PC-9 (cell line): ENCODE measurements around the gene LPCAT1. TPM values are rescaled to one million over a fixed set of nuclear protein-coding genes. Genes with fewer than 3 reads are reported as not detected.

ENCODE experiments used
- BruUV-seq: library from RNA; stranded (reverse); fragments of 400-500 nt; replicated peaks from 2 replicates; lab custom pipeline; 2021; lab: Mats Ljungman, UMichigan
- CTCF ChIA-PET: fragments of 300-600 bp; sonication (Branson Sonifier 250); formaldehyde crosslinking; loops from one replicate; lab custom pipeline; 2022; ENCODE audit warnings: antibody characterized with exemption; lab: Charles Lee
- POLR2A ChIA-PET: fragments of 300-600 bp; sonication (Branson Sonifier 250); formaldehyde crosslinking; loops from one replicate; lab custom pipeline; 2022; ENCODE audit warnings: antibody characterized with exemption; ENCODE audit not compliant: unreplicated experiment; lab: Charles Lee
- DNase-seq, 2 experiments: peaks; one replicate each; pipeline versions ENCODE4 v3.0.0 to v3.0.0-alpha.2; 2015 to 2022; ENCODE audit warnings: mixed read lengths in 1 of 2
- H2AFZ ChIP-seq: fragments of 200-600 bp; sonication (generic); 2 replicates; pipeline ENCODE4 v1.8.1; 2017; ENCODE audit warnings: antibody characterized with exemption
- H3F3A ChIP-seq: fragments of 200-600 bp; sonication (generic); 2 replicates; pipeline ENCODE4 v1.8.1; 2017; ENCODE audit warnings: antibody characterized with exemption, mild to moderate bottlenecking, low read depth; ENCODE audit not compliant: insufficient read depth
- H3K27ac ChIP-seq: fragments of 200-600 bp; sonication (generic); 2 replicates; pipeline ENCODE4 v1.6.1; 2016; ENCODE audit warnings: mixed run types
- H3K27me3 ChIP-seq: fragments of 200-600 bp; sonication (generic); 2 replicates; pipeline ENCODE4 v1.6.1; 2016; ENCODE audit warnings: low read depth, mixed run types; ENCODE audit not compliant: insufficient read depth
- H3K36me3 ChIP-seq: fragments of 200-600 bp; sonication (generic); 2 replicates; pipeline ENCODE4 v1.6.1; 2016; ENCODE audit warnings: low read depth, mixed run types
- H3K4me1 ChIP-seq: fragments of 200-600 bp; sonication (generic); replicated peaks from 2 replicates; pipeline ENCODE4 v1.6.1; 2016; ENCODE audit warnings: mixed run types; ENCODE audit not compliant: insufficient read depth
- H3K4me2 ChIP-seq: fragments of 200-600 bp; sonication (generic); 2 replicates; pipeline ENCODE4 v1.6.1; 2017; ENCODE audit warnings: mixed run types
- H3K4me3 ChIP-seq: fragments of 200-600 bp; sonication (generic); 2 replicates; pipeline ENCODE4 v1.6.1; 2016; ENCODE audit warnings: mixed run types
- H3K79me2 ChIP-seq: fragments of 200-600 bp; sonication (generic); 2 replicates; pipeline ENCODE4 v1.6.1; 2017; ENCODE audit warnings: low read depth, mixed run types
- H3K9me2 ChIP-seq: fragments of 200-600 bp; sonication (generic); 2 replicates; pipeline ENCODE4 v1.8.1; 2017; ENCODE audit warnings: mild to moderate bottlenecking; ENCODE audit not compliant: insufficient read depth
- H3K9me3 ChIP-seq: fragments of 200-600 bp; sonication (generic); 2 replicates; pipeline ENCODE4 v1.8.1; 2016; ENCODE audit warnings: low read depth; ENCODE audit not compliant: insufficient read depth
- H4K20me1 ChIP-seq: fragments of 200-600 bp; sonication (generic); 2 replicates; pipeline ENCODE4 v1.8.1; 2017; ENCODE audit not compliant: insufficient read depth
- CTCF ChIP-seq: fragments of 200-600 bp; sonication (generic); conservative IDR thresholded peaks from 2 replicates; pipeline ENCODE4 v1.6.1; 2017; ENCODE audit warnings: mixed run types, antibody characterized with exemption, mild to moderate bottlenecking, moderate library complexity
- EZH2 ChIP-seq: fragments of 200-600 bp; sonication (generic); IDR thresholded peaks from 2 replicates; pipeline ENCODE4 v1.8.0; 2017; ENCODE audit warnings: antibody characterized with exemption, low read depth
- intact Hi-C: fragments of 100-400 bp; cut with micrococcal nuclease; formaldehyde crosslinking; loops from one replicate; pipeline ENCODE4 v1.10.0; 2022; ENCODE audit not compliant: unreplicated experiment
- total RNA-seq: library from RNA; stranded (reverse); gene quantifications from 2 replicates; pipeline ENCODE4 v1.2.3, GENCODE V29; 2021

Gene LPCAT1
- total RNA-seq, 1 experiment from 2014 or later: 96.1 TPM

GRCh38 chr5:1545805-1546355 is 22.1 kb upstream of the LPCAT1 start:
- H2AFZ ChIP-seq: no peak overlapping the region
- peak overlapping the region; percentile 48 for H3K4me2 ChIP-seq
- H3K9me2 ChIP-seq: no peaks in the 10 kb centered on the region
- H3K4me1 ChIP-seq: peaks cover 44% of the 10 kb centered on the region
- no peaks in the 10 kb centered on the region for H4K20me1 ChIP-seq
- no peaks in the 10 kb centered on the region for H3K79me2 ChIP-seq
- no TSS peak for BruUV-seq
- peak; percentile 54 to 100 for DNase-seq
- TF ChIP-seq EZH2: no peak
- H3K4me3 ChIP-seq: no peak overlapping the region
- POLR2A ChIA-PET: interaction anchor here (0.6 to 0.8 kb wide), 4 partner anchors 8 to 230 kb away, joined by 3 to 7 read pairs (median 4); no protein-coding TSS in a partner anchor
- peaks cover 5% of the 10 kb centered on the region; the same call in 1 of the 2 replicates for H3K27me3 ChIP-seq
- intact Hi-C loops: loop anchor here (1.0 kb wide), 1 partner anchor 9 kb away; no protein-coding TSS in a partner anchor
- no peaks in the 10 kb centered on the region for H3K36me3 ChIP-seq
- H3K9me3 ChIP-seq: no peaks in the 10 kb centered on the region
- CTCF ChIA-PET: no interaction called here
- H3K27ac ChIP-seq: peak overlapping the region; percentile 58
- H3F3A ChIP-seq: peaks cover 33% of the 10 kb centered on the region

GRCh38 chr5:1545126-1545804 is 21.5 kb upstream of the LPCAT1 start:
- Histone ChIP-seq H3K36me3 (no peaks in the 10 kb centered on the region), H3K9me3 (no peaks in the 10 kb centered on the region), H3K4me1 (peaks cover 44% of the 10 kb centered on the region), H4K20me1 (no peaks in the 10 kb centered on the region), H2AFZ (no peak overlapping the region), H3K27ac (no peak overlapping the region), H3K79me2 (no peaks in the 10 kb centered on the region), H3K27me3 (peaks cover 5% of the 10 kb centered on the region; the same call in 1 of the 2 replicates), H3F3A (peaks cover 33% of the 10 kb centered on the region), H3K9me2 (no peaks in the 10 kb centered on the region), H3K4me3 (no peak overlapping the region), H3K4me2 (peak overlapping the region; percentile 48; the same call in 1 of the 2 replicates)
- intact Hi-C loops: loop anchor here (1.0 kb wide), 1 partner anchor 10 kb away; no protein-coding TSS in a partner anchor
- CTCF ChIA-PET: no interaction called here
- TF ChIP-seq EZH2 (no peak), CTCF (no peak)
- BruUV-seq: no TSS peak
- DNase-seq: no peak
- POLR2A ChIA-PET: interaction anchor here (0.6 to 0.8 kb wide), 3 partner anchors 9 to 229 kb away, joined by 3 to 7 read pairs (median 4); no protein-coding TSS in a partner anchor

GRCh38 chr5:1544294-1544961 is 20.7 kb upstream of the LPCAT1 start:
- POLR2A ChIA-PET: no interaction called here
- Histone ChIP-seq H3F3A (peaks cover 33% of the 10 kb centered on the region), H2AFZ (no peak overlapping the region), H3K9me2 (no peaks in the 10 kb centered on the region), H3K4me2 (no peak overlapping the region), H3K4me3 (no peak overlapping the region), H3K79me2 (no peaks in the 10 kb centered on the region), H3K36me3 (no peaks in the 10 kb centered on the region), H3K4me1 (peaks cover 44% of the 10 kb centered on the region), H4K20me1 (no peaks in the 10 kb centered on the region), H3K27ac (no peak overlapping the region), H3K9me3 (no peaks in the 10 kb centered on the region), H3K27me3 (peaks cover 5% of the 10 kb centered on the region; the same call in 1 of the 2 replicates)
- DNase-seq: no peak
- intact Hi-C loops: no loop called here
- CTCF ChIA-PET: no interaction called here
- no TSS peak for BruUV-seq
- TF ChIP-seq CTCF (no peak), EZH2 (no peak)
